DOHH2 (cell line): ENCODE measurements around the gene LRRC27.
A peak's percentile ranks its signal among the peaks of the same experiment; 100 is the strongest.
"Not testable (repeated sequence)": the region's sequence is repeated elsewhere in the genome, so short reads cannot be mapped to it uniquely, and the experiment has no call there.

Experiments
- H3F3A ChIP-seq: fragments of 200-600 bp; sonication (generic), shearing (Covaris generic); 2 replicates; pipeline ENCODE4 v1.6.0; 2016; ENCODE audit warnings: antibody characterized with exemption, mild to moderate bottlenecking; ENCODE audit not compliant: control insufficient read depth, insufficient read depth
- H3K27ac ChIP-seq: fragments of 200-600 bp; sonication (generic); 2 replicates; pipeline ENCODE4 v1.5.1; 2014; ENCODE audit warnings: low read depth, mild to moderate bottlenecking, low read length, moderate library complexity
- H3K27me3 ChIP-seq: fragments of 200-600 bp; sonication (generic); 2 replicates; pipeline ENCODE4 v1.6.1; 2014; ENCODE audit warnings: mild to moderate bottlenecking, low read length, mixed read lengths; ENCODE audit not compliant: control insufficient read depth
- H3K36me3 ChIP-seq: fragments of 200-600 bp; sonication (generic); 2 replicates; pipeline ENCODE4 v1.6.1; 2014; ENCODE audit warnings: mild to moderate bottlenecking, low read length, moderate library complexity, mixed read lengths; ENCODE audit not compliant: control insufficient read depth
- H3K4me1 ChIP-seq: fragments of 200-600 bp; sonication (generic); 2 replicates; pipeline ENCODE4 v1.6.1; 2014; ENCODE audit warnings: mild to moderate bottlenecking, low read length, mixed read lengths; ENCODE audit not compliant: control insufficient read depth
- H3K4me2 ChIP-seq: fragments of 200-600 bp; sonication (generic); 2 replicates; pipeline ENCODE4 v1.6.0; 2014; ENCODE audit warnings: mild to moderate bottlenecking, low read length, moderate library complexity
- H3K4me3 ChIP-seq: fragments of 200-600 bp; sonication (generic); 2 replicates; pipeline ENCODE4 v1.5.1; 2014; ENCODE audit warnings: mild to moderate bottlenecking, low read length, mixed read lengths
- H3K79me2 ChIP-seq: fragments of 200-600 bp; sonication (generic); 2 replicates; pipeline ENCODE4 v1.6.1; 2014; ENCODE audit warnings: mild to moderate bottlenecking, low read length, mixed read lengths; ENCODE audit not compliant: control insufficient read depth
- H3K9me2 ChIP-seq: fragments of 200-600 bp; sonication (generic); replicated peaks from 2 replicates; pipeline ENCODE4 v1.6.1; 2014; ENCODE audit warnings: mild to moderate bottlenecking, low read length, mixed read lengths; ENCODE audit not compliant: control insufficient read depth
- H3K9me3 ChIP-seq: fragments of 200-600 bp; sonication (generic); 2 replicates; pipeline ENCODE4 v1.6.1; 2014; ENCODE audit warnings: antibody characterized with exemption, low read length, mixed read lengths; ENCODE audit not compliant: control insufficient read depth, insufficient read depth
- H4K20me1 ChIP-seq: fragments of 200-600 bp; sonication (generic); 2 replicates; pipeline ENCODE4 v1.6.0; 2014; ENCODE audit warnings: low read depth, mild to moderate bottlenecking, antibody characterized with exemption, low read length, moderate library complexity; ENCODE audit not compliant: control insufficient read depth, insufficient read depth
- CTCF ChIP-seq: fragments of 200-600 bp; sonication (generic); IDR thresholded peaks from one replicate; pipeline ENCODE4 v1.5.1; 2014; ENCODE audit warnings: antibody characterized with exemption, mild to moderate bottlenecking, low read depth, low read length; ENCODE audit not compliant: poor library complexity, severe bottlenecking
- EZH2phosphoT487 ChIP-seq: fragments of 200-600 bp; sonication (generic); IDR thresholded peaks from 2 replicates; pipeline ENCODE4 v1.6.1; 2017; ENCODE audit warnings: borderline replicate concordance, mild to moderate bottlenecking, antibody characterized with exemption, low read length, moderate library complexity, mixed read lengths

The LRRC27 gene

GRCh38 chr10:132352462-132353308, 20.7 kb downstream of the LRRC27 start:
- not testable (repeated sequence) for H3K9me2 ChIP-seq, H3K36me3 ChIP-seq, H3F3A ChIP-seq, H4K20me1 ChIP-seq, H3K27ac ChIP-seq, H3K4me1 ChIP-seq, H3K4me3 ChIP-seq, H3K79me2 ChIP-seq, H3K9me3 ChIP-seq, H3K27me3 ChIP-seq, H3K4me2 ChIP-seq
- TF ChIP-seq CTCF, result peak; percentile 72

GRCh38 chr10:132353456-132354355, 21.7 kb downstream of the LRRC27 start:
- H3K4me3 ChIP-seq, result no peak overlapping the region
- H3K4me2 ChIP-seq, result no peak overlapping the region
- H4K20me1 ChIP-seq, result no peaks in the 10 kb centered on the region
- H3K27ac ChIP-seq, result no peak overlapping the region
- TF ChIP-seq EZH2phosphoT487, result no peak
- no peak for TF ChIP-seq CTCF
- no peaks in the 10 kb centered on the region for H3F3A ChIP-seq
- H3K4me1 ChIP-seq, result no peaks in the 10 kb centered on the region
- H3K9me2 ChIP-seq, result no peaks in the 10 kb centered on the region
- H3K36me3 ChIP-seq, result no peaks in the 10 kb centered on the region
- no peaks in the 10 kb centered on the region for H3K27me3 ChIP-seq
- H3K9me3 ChIP-seq, result no peaks in the 10 kb centered on the region
- H3K79me2 ChIP-seq, result no peaks in the 10 kb centered on the region

- Histone ChIP-seq H3K9me2 (no peaks in the 10 kb centered on the region), H3K4me1 (no peaks in the 10 kb centered on the region), H3F3A (no peaks in the 10 kb centered on the region), H3K4me3 (no peak overlapping the region), H3K4me2 (no peak overlapping the region), H3K9me3 (no peaks in the 10 kb centered on the region), H3K27me3 (no peaks in the 10 kb centered on the region), H3K27ac (no peak overlapping the region), H4K20me1 (no peaks in the 10 kb centered on the region), H3K79me2 (no peaks in the 10 kb centered on the region), H3K36me3 (no peaks in the 10 kb centered on the region)
- TF ChIP-seq EZH2phosphoT487, result no peak
- no peak for TF ChIP-seq CTCF
These were observed 22.5 kb downstream of the LRRC27 start for GRCh38 chr10:132354356-132355094.
